NCI-H446 treated with DMSO at 0.1 percent for 48 hours (cell line): Measurements from ENCODE around the gene KRTAP5-2.
"Not testable (repeated sequence)": the region's sequence is repeated elsewhere in the genome, so short reads cannot be mapped to it uniquely, and the experiment has no call there.

Experiments used
- DNase-seq: peaks from one replicate; lab custom pipeline; 2025; lab: John Stamatoyannopoulos, UW

KRTAP5-2 gene

GRCh38 chr11:1628506-1629325 lies 30.6 kb upstream of the KRTAP5-2 start:
- no peak for DNase-seq

- no peak for DNase-seq
These were observed 27.4 kb upstream of the KRTAP5-2 start for GRCh38 chr11:1625541-1625940.

DNA sequence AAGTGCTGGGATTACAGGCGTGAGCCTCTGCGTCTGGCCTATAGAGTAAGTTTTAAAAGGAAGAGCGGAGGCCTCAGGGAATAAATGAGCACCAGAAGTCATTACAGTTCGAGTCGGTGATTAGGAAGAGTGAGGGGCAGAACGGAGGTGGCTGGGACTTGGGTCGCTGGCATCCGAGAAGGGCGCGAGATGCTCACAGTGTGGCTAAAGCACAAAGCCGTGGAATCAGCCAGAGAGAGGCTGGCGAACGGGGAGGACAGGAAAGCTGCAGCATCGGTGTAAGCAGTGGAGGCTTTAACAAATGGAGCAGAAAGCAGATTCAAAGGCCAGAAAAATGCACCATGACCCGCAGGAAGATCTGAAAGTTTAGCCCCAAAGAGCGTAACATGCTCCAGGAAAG lies 26.5 kb upstream of the KRTAP5-2 start:
- no peak for DNase-seq

GRCh38 chr11:1623716-1624115 lies 25.6 kb upstream of the KRTAP5-2 start:
- DNase-seq, result no peak

- DNase-seq, result no peak
These were observed 24.0 kb upstream of the KRTAP5-2 start, which contains the start of gene KRTAP5-4 for GRCh38 chr11:1622086-1622485. Gene KRTAP5-4 (minus strand): TSS chr11:1622138. CDS start chr11:1622093, 45 bp downstream.

- DNase-seq, result no peak
These were observed 21.4 kb upstream of the KRTAP5-2 start for GRCh38 chr11:1619449-1619848.

GRCh38 chr11:1618231-1618630 lies 20.1 kb upstream of the KRTAP5-2 start:
- no peak for DNase-seq

GRCh38 chr11:1608363-1608762 lies 10.3 kb upstream of the KRTAP5-2 start, which contains the start of gene KRTAP5-3:
Gene KRTAP5-3 (minus strand): TSS chr11:1608463. CDS start chr11:1608385, 78 bp downstream.
- DNase-seq, result no peak

- not testable (repeated sequence) for DNase-seq
These were observed 9.8 kb upstream of the KRTAP5-2 start for GRCh38 chr11:1607901-1608300.

DNA sequence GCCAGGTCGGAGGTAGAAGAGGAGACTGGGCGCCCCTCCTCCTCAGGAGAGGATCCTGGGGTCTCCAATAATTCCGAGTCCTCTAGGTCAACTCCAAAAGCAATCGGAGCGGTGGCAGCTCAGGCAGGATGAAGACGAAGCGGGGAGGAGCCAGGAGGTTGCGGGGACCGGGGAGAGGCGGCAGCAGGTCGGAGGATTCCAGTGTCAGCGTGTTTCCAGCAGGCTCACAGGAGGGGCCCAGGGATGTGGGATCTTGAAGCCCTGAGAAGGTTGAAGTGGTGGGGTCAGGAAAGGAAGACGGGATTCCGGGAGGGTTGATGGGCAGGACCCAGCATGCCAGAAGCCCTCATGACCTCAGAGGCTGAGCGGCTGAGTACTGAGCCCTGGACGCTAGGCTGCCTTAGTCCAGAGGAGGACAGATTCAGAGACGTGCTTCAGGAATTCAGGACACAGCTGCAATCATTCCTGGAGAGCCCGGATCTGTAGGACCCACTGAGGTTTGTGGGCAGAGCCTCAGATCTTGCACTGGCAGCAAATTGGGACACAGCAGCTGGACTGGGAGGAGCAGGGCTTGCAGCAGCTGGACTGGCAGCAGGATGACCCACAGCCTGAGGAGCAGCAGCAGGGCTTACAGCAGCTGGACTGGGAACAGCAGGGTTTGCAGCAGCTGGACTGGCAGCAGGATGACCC lies 9.2 kb upstream of the KRTAP5-2 start:
- DNase-seq, result not testable (repeated sequence)

GRCh38 chr11:1605923-1606322 lies 7.8 kb upstream of the KRTAP5-2 start:
- DNase-seq, result not testable (repeated sequence)

DNA sequence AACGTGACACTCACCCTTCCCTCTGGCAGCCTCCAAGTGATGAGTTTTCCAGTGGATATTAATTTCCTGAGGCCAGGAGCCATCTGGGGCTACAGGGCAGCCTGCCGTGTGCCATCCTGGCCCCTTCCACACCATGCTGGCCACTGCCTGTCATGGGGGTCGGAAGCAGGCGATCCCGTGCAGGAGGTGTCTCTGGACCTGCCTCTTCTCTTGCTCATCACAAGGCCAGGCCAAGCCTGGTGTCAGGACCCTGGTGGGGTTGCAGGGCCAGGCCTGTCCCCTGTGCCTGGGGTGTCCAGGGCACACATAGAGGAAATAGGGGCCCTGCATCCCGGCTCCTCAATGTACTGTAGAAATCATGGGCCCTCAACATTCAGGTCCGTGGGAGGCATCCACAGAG lies 6.6 kb upstream of the KRTAP5-2 start:
- no peak for DNase-seq

DNA sequence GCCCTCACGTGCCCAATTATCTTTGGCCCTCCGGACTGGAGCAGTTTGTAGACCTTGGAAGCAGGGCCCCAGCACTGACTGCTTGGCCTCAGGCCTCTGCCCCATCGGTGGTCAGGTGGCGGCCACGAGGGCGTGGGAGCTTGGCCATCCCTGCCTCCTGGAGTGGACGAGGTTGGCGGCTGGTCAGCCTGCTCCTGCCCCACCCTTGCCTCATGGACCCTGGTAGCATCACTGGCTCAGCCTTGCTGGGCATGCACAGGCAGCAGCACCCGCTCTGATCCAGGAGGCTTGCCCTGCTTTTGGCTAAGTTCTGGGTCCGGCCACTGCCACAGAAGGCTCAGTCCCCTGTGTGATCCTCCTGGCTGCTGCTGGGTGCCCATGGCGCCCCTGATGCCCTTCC lies 6.1 kb upstream of the KRTAP5-2 start:
- no peak for DNase-seq

GRCh38 chr11:1603629-1604028 lies 5.5 kb upstream of the KRTAP5-2 start:
- DNase-seq, result no peak

DNA sequence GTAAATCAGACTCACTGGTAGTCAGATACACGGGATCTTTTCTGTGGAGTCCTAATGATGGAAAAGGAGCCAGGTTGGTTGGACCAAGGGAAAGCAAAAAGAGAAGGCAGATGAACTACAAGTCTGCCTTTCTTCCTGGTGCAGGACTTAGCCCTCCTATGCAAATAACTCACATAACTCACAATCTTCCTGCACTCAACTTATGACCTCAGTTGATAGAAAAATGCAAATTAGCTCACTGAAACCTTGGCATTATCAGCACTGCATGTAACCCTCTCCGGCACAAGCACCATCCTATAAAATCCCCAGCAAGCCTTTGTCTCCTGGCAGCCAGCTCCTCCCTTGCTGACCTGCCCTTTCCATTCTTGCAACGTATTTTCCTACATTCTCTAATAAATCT lies 3.6 kb upstream of the KRTAP5-2 start:
- not testable (repeated sequence) for DNase-seq

DNA sequence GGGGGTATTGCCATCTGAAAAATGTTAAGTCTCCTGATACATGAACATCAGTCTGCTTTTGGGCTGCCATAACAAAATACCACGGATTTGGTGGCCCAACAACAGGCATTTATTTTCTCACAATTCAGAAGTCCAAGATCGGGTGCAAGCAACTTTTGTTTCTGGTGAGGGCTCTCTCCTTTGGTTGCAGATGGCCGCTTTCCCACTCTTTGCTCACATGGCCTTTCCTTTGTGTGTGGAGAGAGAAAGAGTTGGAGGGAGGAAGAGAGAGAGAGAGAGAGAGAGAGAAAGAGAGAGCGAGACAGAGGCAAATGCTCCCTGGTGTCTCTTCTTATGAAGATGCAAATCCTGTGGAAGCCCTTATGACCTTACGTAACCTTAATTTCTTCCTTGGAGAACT lies 2.5 kb upstream of the KRTAP5-2 start:
- no peak for DNase-seq

DNA sequence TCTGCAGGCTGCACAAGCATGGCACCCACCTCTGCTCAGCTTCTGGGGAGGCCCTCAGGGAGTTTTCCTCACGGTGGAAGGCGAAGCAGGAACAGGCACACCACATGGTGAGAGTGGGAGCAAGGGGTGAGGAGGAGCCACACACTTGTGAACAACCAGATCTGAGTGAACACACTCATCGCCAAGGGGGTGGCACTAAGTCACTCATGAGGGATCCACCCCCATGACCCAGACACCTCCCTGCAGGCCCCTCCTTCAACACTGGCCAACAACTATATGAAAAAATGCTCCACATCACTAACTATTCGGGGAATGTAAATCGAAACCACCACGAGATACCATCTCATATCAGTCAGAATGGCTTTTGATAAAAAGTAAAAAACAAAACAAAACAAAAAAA lies 722 bp upstream of the KRTAP5-2 start:
- DNase-seq, result no peak

- DNase-seq, result not testable (repeated sequence)
These were observed 312 bp upstream of the KRTAP5-2 start for GRCh38 chr11:1598406-1598805.

GRCh38 chr11:1597331-1597993 lies 632 bp downstream of the KRTAP5-2 start:
- DNase-seq, result no peak

DNA sequence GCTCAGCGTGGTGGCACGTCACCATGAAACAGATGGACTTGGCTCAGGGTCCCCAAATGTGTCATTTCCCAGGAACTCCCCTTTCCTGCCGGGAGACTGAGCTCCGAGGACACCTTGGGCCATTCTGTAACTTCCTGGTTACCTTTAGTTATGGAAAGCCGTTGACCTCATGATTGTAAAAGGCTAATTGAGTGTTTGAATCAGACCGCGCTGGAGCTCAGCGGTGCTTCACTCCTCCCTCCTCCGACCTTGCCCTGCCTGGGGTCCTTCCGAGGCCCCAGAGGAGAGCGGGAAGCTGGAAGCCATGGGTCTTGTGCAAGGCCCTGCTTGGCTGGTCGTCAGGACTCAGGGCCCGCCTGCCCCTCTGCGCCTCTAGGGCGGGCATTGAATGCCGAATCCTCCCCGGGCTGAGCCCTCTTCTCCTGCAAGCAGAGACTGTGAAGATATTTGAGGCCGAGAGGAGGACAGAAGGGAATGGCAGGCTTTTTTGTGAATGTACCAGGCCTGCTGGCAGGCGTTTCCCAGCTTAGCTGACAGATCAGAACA lies 1.4 kb downstream of the KRTAP5-2 start:
- not testable (repeated sequence) for DNase-seq

- DNase-seq, result not testable (repeated sequence)
These were observed 2.0 kb downstream of the KRTAP5-2 start for GRCh38 chr11:1595994-1596575.

GRCh38 chr11:1592628-1593027 lies 5.5 kb downstream of the KRTAP5-2 start:
- no peak for DNase-seq
